AG09309 (cell line): Measurements from ENCODE around the gene DNAJB7.
A peak's percentile ranks its signal among the peaks of the same experiment; 100 is the strongest.

Experiments
- DNase-seq: peaks from one replicate; pipeline ENCODE4 v3.0.0-alpha.2; 2010; ENCODE audit warnings: low read depth
- H3K4me3 ChIP-seq: 2 replicates; pipeline ENCODE4 v1.5.1; 2011; ENCODE audit warnings: mild to moderate bottlenecking, low read depth, low read length, moderate library complexity; ENCODE audit not compliant: control insufficient read depth
- CTCF ChIP-seq: IDR thresholded peaks from 2 replicates; pipeline ENCODE4 v1.5.1; 2011; ENCODE audit warnings: mild to moderate bottlenecking, low read depth, low read length, inconsistent platforms; ENCODE audit not compliant: insufficient read depth, control insufficient read depth; ENCODE audit errors: missing control alignments

DNAJB7 gene

GRCh38 chr22:40819599-40820140 lies 42.2 kb downstream of the DNAJB7 start:
- H3K4me3 ChIP-seq: peak overlapping the region; percentile 99
- DNase-seq: no peak
- no peak for TF ChIP-seq CTCF

GRCh38 chr22:40818747-40819598 lies 42.9 kb downstream of the DNAJB7 start, which contains the start of gene SLC25A17:
TSS of gene SLC25A17 (minus strand) at chr22:40819346. CDS start at chr22:40819248, 98 bp downstream.
- peak; percentile 47 for TF ChIP-seq CTCF
- peak within 1 kb of the TSS; percentile 99 for H3K4me3 ChIP-seq
- no peak for DNase-seq

- no peak for TF ChIP-seq CTCF
- no peak for DNase-seq
- H3K4me3 ChIP-seq: peak overlapping the region; percentile 99
Measured at GRCh38 chr22:40818192-40818746, 43.6 kb downstream of the DNAJB7 start.

- no peak for TF ChIP-seq CTCF
- no peak overlapping the region for H3K4me3 ChIP-seq
- DNase-seq: no peak
Measured at GRCh38 chr22:40817737-40818136, 44.2 kb downstream of the DNAJB7 start.

- no peak for DNase-seq
- H3K4me3 ChIP-seq: no peak overlapping the region
- no peak for TF ChIP-seq CTCF
Measured at GRCh38 chr22:40813912-40814315, 48.0 kb downstream of the DNAJB7 start.
